ENCODE measurements around the gene ARL13B.

Gene ARL13B

DNA sequence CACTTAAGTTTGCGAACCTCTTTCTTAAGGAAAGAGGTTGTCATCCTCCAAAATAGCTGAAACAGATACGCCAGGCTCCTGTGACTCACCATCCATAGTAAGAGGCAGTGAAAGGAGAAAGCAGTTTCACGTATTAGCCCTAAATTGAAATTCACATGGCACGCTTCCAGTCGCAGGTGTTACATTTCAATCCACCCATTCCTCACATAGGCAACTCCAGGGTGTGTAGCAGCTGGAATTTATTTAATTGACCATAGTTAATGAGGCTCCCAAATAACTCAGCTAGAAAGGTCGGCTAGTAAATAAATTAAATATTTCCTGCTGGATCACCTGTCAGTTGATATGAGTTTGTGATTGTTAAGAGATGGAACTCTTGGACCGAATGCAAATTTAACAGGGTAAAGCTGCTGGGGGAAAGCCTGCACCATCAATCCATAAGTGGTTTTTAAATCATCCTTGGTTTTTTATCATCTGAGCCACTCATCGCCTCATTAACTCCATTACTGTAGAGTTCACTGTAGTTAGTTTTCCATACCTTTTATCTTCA, 102.5 kb downstream of the ARL13B start:
- no peak overlapping the region for H3K4me3 ChIP-seq (ENCODE audit: low read depth in 1 of 2, low read length in 1 of 2)
- TF ChIP-seq, protein P1, sequence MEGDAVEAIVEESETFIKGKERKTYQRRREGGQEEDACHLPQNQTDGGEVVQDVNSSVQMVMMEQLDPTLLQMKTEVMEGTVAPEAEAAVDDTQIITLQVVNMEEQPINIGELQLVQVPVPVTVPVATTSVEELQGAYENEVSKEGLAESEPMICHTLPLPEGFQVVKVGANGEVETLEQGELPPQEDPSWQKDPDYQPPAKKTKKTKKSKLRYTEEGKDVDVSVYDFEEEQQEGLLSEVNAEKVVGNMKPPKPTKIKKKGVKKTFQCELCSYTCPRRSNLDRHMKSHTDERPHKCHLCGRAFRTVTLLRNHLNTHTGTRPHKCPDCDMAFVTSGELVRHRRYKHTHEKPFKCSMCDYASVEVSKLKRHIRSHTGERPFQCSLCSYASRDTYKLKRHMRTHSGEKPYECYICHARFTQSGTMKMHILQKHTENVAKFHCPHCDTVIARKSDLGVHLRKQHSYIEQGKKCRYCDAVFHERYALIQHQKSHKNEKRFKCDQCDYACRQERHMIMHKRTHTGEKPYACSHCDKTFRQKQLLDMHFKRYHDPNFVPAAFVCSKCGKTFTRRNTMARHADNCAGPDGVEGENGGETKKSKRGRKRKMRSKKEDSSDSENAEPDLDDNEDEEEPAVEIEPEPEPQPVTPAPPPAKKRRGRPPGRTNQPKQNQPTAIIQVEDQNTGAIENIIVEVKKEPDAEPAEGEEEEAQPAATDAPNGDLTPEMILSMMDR (IDR thresholded peaks at IDR 0.05), result no peak
- no peaks in the 10 kb centered on the region for H3K9me3 ChIP-seq
- peaks cover 38% of the 10 kb centered on the region for H3K36me3 ChIP-seq
- H3K4me1 ChIP-seq (ENCODE audit: control insufficient read depth in 1 of 2, insufficient read depth in 1 of 2, low read depth in 1 of 2, low read length in 1 of 2), result no peaks in the 10 kb centered on the region
- no peaks in the 10 kb centered on the region for H3K27me3 ChIP-seq
- H3K27ac ChIP-seq, result no peak overlapping the region

DNA sequence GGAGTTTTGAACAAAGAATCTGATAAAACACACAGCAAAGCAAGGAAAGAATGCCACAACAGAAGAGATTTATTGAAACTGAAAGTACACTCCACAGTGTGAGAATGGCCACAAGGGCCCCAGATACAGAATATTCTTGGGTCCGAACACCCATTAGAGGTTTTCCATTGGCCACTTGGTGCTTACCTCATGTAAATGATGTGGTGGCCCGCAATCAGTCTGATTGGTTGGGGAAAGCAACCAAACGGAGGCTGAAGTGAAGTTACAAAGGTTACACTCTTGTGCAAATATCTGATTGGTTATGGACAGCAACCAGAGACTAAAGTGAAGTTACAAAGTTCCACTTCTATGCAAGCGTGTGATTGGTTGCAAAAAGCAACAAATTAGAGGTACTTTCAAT, 103.3 kb downstream of the ARL13B start:
- Histone ChIP-seq H3K27ac (no peak overlapping the region), H3K4me1 (ENCODE audit: control insufficient read depth in 1 of 2, insufficient read depth in 1 of 2, low read depth in 1 of 2, low read length in 1 of 2) (no peaks in the 10 kb centered on the region)
- TF ChIP-seq, protein P1 (IDR thresholded peaks at IDR 0.05), result no peak

DNA sequence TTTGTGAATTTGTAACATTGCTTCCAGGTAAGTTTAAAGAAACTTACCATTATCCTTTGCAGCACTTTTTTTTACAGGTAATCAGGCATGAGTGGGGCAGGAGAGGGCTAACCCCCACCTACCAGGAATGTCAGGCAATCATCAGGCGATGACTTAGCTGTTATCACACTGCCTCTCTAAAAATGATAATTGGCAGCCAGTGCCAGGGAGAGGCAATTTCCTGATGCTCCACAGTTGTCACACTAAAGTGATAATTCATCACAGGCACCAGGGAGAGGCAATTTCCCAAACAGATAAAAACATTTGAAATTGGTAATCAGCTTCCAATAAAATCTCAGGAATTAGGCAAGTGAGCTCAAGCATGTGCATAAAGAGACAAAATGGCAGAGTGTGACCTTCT, 109.2 kb downstream of the ARL13B start:
- H3K4me1 ChIP-seq (ENCODE audit: control insufficient read depth in 1 of 2, insufficient read depth in 1 of 2, low read depth in 1 of 2, low read length in 1 of 2), result peaks cover 5 to 8% of the 10 kb centered on the region in 2 experiments
- no peaks in the 10 kb centered on the region for H3K27me3 ChIP-seq
- H3K9me3 ChIP-seq, result no peaks in the 10 kb centered on the region
- TF ChIP-seq, protein P1 (IDR thresholded peaks at IDR 0.05), result no peak
- peaks cover 38% of the 10 kb centered on the region for H3K36me3 ChIP-seq
- no peak overlapping the region for H3K4me3 ChIP-seq (ENCODE audit: low read depth in 1 of 2, low read length in 1 of 2)
- no peak overlapping the region for H3K27ac ChIP-seq

More for the DNA sequence above, 103.3 kb downstream of the ARL13B start:
- Histone ChIP-seq H3K27me3 (no peaks in the 10 kb centered on the region), H3K36me3 (peaks cover 38% of the 10 kb centered on the region), H3K9me3 (no peaks in the 10 kb centered on the region), H3K4me3 (ENCODE audit: low read depth in 1 of 2, low read length in 1 of 2) (no peak overlapping the region)

DNA sequence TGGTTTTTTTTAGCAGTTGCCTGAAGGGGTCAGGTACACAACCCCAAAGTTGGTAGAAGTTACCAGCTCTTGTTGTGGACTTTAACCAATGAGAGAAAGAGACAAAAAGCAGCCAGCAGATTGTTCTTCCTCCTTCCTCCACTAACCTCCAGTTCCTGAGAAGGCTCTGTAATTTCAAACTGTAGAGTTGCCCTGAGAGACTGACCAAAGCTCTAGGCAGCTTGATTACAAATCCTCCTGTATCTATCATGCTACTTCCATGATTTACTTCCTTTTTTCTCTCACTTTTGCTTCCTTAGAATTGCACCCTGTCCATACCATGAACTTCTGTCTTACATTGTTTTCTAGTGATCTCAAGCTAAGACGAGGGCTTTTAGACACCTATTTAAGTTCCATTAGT, 112.1 kb downstream of the ARL13B start:
- no peaks in the 10 kb centered on the region for H3K9me3 ChIP-seq

DNA sequence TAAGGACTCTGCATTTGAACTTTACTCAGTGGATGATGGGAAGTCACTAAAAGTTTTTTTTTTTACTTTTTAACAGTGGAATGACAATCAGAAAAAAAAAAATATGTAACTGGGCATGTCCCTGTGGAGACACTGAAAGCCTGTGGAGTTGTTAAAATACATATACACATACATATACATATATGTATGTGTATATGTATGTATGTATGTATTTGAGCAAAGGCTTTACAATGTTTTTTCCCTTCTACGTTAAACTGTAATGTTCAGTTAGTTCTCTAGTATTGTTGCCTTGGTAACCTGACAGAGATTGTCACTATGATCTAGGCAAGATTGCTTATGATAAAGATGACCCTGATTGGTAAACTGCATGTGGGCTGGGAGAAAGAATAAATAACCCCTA, 113.2 kb downstream of the ARL13B start:
- Histone ChIP-seq H3K4me3 (ENCODE audit: low read depth in 1 of 2, low read length in 1 of 2) (no peak overlapping the region), H3K4me1 (ENCODE audit: control insufficient read depth in 1 of 2, insufficient read depth in 1 of 2, low read depth in 1 of 2, low read length in 1 of 2) (peaks cover 13 to 17% of the 10 kb centered on the region in 2 experiments), H3K9me3 (no peaks in the 10 kb centered on the region), H3K36me3 (peaks cover 38% of the 10 kb centered on the region), H3K27ac (no peak overlapping the region), H3K27me3 (no peaks in the 10 kb centered on the region)
- TF ChIP-seq, protein P1 (IDR thresholded peaks at IDR 0.05), result no peak

More for the DNA sequence above, 112.1 kb downstream of the ARL13B start:
- Histone ChIP-seq H3K4me3 (ENCODE audit: low read depth in 1 of 2, low read length in 1 of 2) (no peak overlapping the region), H3K4me1 (ENCODE audit: control insufficient read depth in 1 of 2, insufficient read depth in 1 of 2, low read depth in 1 of 2, low read length in 1 of 2) (peaks cover 5 to 8% of the 10 kb centered on the region in 2 experiments), H3K36me3 (peaks cover 38% of the 10 kb centered on the region), H3K27ac (peak overlapping the region; percentile 53), H3K27me3 (no peaks in the 10 kb centered on the region)
- TF ChIP-seq, protein P1 (IDR thresholded peaks at IDR 0.05), result no peak

All from neutrophil (primary cell).